Measurements from ENCODE around the gene PHACTR1. TPM values are rescaled to one million over a fixed set of nuclear protein-coding genes. Genes with fewer than 3 reads are reported as not detected.

The PHACTR1 gene
- total and polyA plus RNA-seq, 2 of the 4 experiments (the other 2 are of a cell fraction): not detected

DNA sequence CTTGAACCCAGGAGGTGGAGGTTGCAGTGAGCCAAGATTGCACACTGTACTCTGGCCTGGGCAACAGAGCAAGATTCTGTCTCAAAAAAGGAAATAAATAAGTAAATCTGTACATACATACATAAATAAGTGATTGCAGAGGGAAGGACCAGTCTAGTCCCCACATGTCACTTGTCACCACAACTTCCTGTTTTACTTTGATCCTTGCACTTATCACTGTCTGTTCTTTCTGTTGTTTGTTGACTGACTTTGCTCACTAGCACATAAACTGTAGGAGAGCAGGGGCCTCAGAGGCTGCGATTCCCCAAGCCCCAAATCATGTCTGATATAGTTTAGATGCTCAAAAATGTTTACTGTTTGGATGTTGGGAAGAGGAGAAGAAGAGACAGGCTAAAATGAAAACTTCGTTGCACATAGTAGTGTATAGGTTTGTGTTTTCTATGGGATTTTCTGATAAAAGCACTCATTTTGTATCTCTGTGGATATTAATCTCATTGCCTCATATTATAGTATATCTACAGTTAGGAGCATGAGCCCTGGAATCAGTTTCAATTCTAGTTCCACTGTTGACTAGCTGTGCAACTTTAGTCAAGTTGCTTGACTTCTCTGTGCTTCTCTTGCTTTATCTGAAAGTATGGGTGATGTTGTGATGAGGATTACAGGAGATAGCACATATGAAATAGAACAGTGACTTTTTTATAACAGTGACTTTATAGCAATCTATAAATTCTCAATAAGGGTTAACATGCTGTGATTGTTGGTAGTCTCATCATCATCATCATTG, 446.8 kb downstream of the PHACTR1 start:
- H2AFZ ChIP-seq (replicated peaks; ENCODE audit: low read length, poor library complexity): no peak overlapping the region
- no peak overlapping the region for H3K18ac ChIP-seq (ENCODE audit: low read depth, low read length)
- H3K27ac ChIP-seq (ENCODE audit: insufficient read depth, low read length): no peak overlapping the region
- H3K23ac ChIP-seq (ENCODE audit: low read depth, low read length): no peak overlapping the region
- no peak overlapping the region for H2AK5ac ChIP-seq (ENCODE audit: low read depth, low read length)
- dilution Hi-C loops (cut with HindIII; ENCODE audit: low sequenced_read_pairs, unreplicated experiment): no loop called here
- no peaks in the 10 kb centered on the region for H3K9me1 ChIP-seq (ENCODE audit: insufficient read depth, low read length)
- no peak overlapping the region for H2AK9ac ChIP-seq (replicated peaks; ENCODE audit: low read depth, low read length, poor library complexity)
- no peak overlapping the region for H4K5ac ChIP-seq (ENCODE audit: low read depth, low read length)
- TF ChIP-seq RAD21 (IDR thresholded peaks at IDR 0.05; ENCODE audit: low read length) (no peak), SMC3 (IDR thresholded peaks at IDR 0.05; ENCODE audit: low read depth, low read length) (no peak), CEBPB (IDR thresholded peaks at IDR 0.05; ENCODE audit: low read depth, low read length) (no peak), FOS (IDR thresholded peaks at IDR 0.05; ENCODE audit: low read depth, low read length) (no peak), NFE2L2 (IDR thresholded peaks at IDR 0.05; ENCODE audit: low read depth, low read length) (no peak), POLR2A (IDR thresholded peaks at IDR 0.05; ENCODE audit: low read depth, low read length) (no peak), RFX5 (IDR thresholded peaks at IDR 0.05; ENCODE audit: low read depth, low read length) (no peak), RCOR1 (IDR thresholded peaks at IDR 0.05; ENCODE audit: insufficient replicate concordance, low read length) (no peak), CHD1 (IDR thresholded peaks at IDR 0.05; ENCODE audit: low read depth, low read length) (no peak), MAFK (IDR thresholded peaks at IDR 0.05; ENCODE audit: low read depth, low read length) (no peak), BHLHE40 (IDR thresholded peaks at IDR 0.05; ENCODE audit: low read depth, low read length) (no peak), MXI1 (IDR thresholded peaks at IDR 0.05; ENCODE audit: borderline replicate concordance, low read depth, low read length) (no peak), MAZ (IDR thresholded peaks at IDR 0.05; ENCODE audit: borderline replicate concordance, low read depth, low read length) (no peak)
- TF ChIP-seq, protein P1, sequence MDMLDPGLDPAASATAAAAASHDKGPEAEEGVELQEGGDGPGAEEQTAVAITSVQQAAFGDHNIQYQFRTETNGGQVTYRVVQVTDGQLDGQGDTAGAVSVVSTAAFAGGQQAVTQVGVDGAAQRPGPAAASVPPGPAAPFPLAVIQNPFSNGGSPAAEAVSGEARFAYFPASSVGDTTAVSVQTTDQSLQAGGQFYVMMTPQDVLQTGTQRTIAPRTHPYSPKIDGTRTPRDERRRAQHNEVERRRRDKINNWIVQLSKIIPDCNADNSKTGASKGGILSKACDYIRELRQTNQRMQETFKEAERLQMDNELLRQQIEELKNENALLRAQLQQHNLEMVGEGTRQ (IDR thresholded peaks at IDR 0.05; ENCODE audit: low read depth, low read length): no peak
- TF ChIP-seq, protein P2, sequence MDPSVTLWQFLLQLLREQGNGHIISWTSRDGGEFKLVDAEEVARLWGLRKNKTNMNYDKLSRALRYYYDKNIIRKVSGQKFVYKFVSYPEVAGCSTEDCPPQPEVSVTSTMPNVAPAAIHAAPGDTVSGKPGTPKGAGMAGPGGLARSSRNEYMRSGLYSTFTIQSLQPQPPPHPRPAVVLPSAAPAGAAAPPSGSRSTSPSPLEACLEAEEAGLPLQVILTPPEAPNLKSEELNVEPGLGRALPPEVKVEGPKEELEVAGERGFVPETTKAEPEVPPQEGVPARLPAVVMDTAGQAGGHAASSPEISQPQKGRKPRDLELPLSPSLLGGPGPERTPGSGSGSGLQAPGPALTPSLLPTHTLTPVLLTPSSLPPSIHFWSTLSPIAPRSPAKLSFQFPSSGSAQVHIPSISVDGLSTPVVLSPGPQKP (IDR thresholded peaks at IDR 0.05; ENCODE audit: borderline replicate concordance, low read depth, low read length): no peak
- TF ChIP-seq, protein P3, sequence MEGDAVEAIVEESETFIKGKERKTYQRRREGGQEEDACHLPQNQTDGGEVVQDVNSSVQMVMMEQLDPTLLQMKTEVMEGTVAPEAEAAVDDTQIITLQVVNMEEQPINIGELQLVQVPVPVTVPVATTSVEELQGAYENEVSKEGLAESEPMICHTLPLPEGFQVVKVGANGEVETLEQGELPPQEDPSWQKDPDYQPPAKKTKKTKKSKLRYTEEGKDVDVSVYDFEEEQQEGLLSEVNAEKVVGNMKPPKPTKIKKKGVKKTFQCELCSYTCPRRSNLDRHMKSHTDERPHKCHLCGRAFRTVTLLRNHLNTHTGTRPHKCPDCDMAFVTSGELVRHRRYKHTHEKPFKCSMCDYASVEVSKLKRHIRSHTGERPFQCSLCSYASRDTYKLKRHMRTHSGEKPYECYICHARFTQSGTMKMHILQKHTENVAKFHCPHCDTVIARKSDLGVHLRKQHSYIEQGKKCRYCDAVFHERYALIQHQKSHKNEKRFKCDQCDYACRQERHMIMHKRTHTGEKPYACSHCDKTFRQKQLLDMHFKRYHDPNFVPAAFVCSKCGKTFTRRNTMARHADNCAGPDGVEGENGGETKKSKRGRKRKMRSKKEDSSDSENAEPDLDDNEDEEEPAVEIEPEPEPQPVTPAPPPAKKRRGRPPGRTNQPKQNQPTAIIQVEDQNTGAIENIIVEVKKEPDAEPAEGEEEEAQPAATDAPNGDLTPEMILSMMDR (conservative IDR thresholded peaks at IDR 0.05; ENCODE audit: low read depth, low read length): no peak
- no peak overlapping the region for H3K4me2 ChIP-seq (ENCODE audit: low read depth, low read length)
- ATAC-seq (ENCODE audit: low read depth): no peak
- H3K4me3 ChIP-seq (ENCODE audit: insufficient read depth, low read depth, low read length): no peak overlapping the region
- ChIA-PET CTCF (no interaction called here), POLR2A (ENCODE audit: unreplicated experiment) (no interaction called here)
- H3K56ac ChIP-seq (ENCODE audit: extremely low read depth, insufficient read depth, low read length): no peak overlapping the region
- BruUV-seq (replicated peaks): no TSS peak
- H4K20me1 ChIP-seq (ENCODE audit: insufficient read depth, low read length): no peaks in the 10 kb centered on the region
- H2BK120ac ChIP-seq (ENCODE audit: low read depth, low read length): no peak overlapping the region
- no peaks in the 10 kb centered on the region for H3K9me3 ChIP-seq (ENCODE audit: control insufficient read depth, insufficient read depth, low read length)
- H2BK5ac ChIP-seq (ENCODE audit: low read depth, low read length, poor library complexity, severe bottlenecking): no peak overlapping the region
- no CpG with 5 or more reads among the region's 2 CpGs for WGBS, 2 experiments (ENCODE audit: extremely low coverage in 2 of 2, insufficient read length in 1 of 2)
- no peak overlapping the region for H2BK20ac ChIP-seq (ENCODE audit: low read depth, low read length)
- H3K4me1 ChIP-seq (ENCODE audit: control insufficient read depth, insufficient read depth, low read length): no peaks in the 10 kb centered on the region
- no peak overlapping the region for H2BK15ac ChIP-seq (ENCODE audit: low read depth, low read length)
- H3K9ac ChIP-seq (ENCODE audit: low read depth, low read length): no peak overlapping the region
- no peak overlapping the region for H3K4ac ChIP-seq (ENCODE audit: low read depth, low read length)
- no peak overlapping the region for H4K91ac ChIP-seq (ENCODE audit: insufficient read depth, low read depth, low read length)
- no peaks in the 10 kb centered on the region for H3K79me1 ChIP-seq (ENCODE audit: low read depth in 1 of 2, low read length in 2 of 2)
- H3K14ac ChIP-seq (replicated peaks; ENCODE audit: low read depth, low read length): no peak overlapping the region
- no peaks in the 10 kb centered on the region for H3K36me3 ChIP-seq (ENCODE audit: control insufficient read depth, insufficient read depth, low read length)
- in situ Hi-C loops (cut with MboI; ENCODE audit: low sequenced_read_pairs): no loop called here
- DNase-seq: no peak
- H4K8ac ChIP-seq (ENCODE audit: low read depth in 2 of 2, low read length in 2 of 2): no peak overlapping the region
- intact Hi-C loops (cut with micrococcal nuclease): no loop called here
- no peaks in the 10 kb centered on the region; the same call in 1 of the 2 replicates for H3K27me3 ChIP-seq (ENCODE audit: control insufficient read depth, insufficient read depth, low read length)
